Chondrocyte (in vitro differentiated cells): ENCODE measurements around the gene MYZAP. TPM values are rescaled to one million over a fixed set of nuclear protein-coding genes. Genes with fewer than 3 reads are reported as not detected.

Experiments
- DNase-seq: peaks from one replicate; pipeline ENCODE4 v3.0.0; 2021; ENCODE audit warnings: mixed read lengths, low spot score
- H3K27ac Mint-ChIP-seq: one replicate; pipeline ENCODE4 v1.8.0; 2021; ENCODE audit warnings: mild to moderate bottlenecking, moderate library complexity, mixed read lengths; ENCODE audit not compliant: unreplicated experiment
- H3K27me3 Mint-ChIP-seq: 2 replicates; pipeline ENCODE4 v1.8.0; 2021; ENCODE audit warnings: low read depth, mixed read lengths
- H3K36me3 Mint-ChIP-seq: 2 replicates; pipeline ENCODE4 v1.8.0; 2021; ENCODE audit warnings: low read depth, mixed read lengths
- H3K4me1 Mint-ChIP-seq: 2 replicates; pipeline ENCODE4 v1.8.0; 2021; ENCODE audit warnings: low read depth, mild to moderate bottlenecking, mixed read lengths
- H3K4me3 Mint-ChIP-seq: one replicate; pipeline ENCODE4 v1.8.0; 2021; ENCODE audit warnings: mild to moderate bottlenecking, moderate library complexity, mixed read lengths; ENCODE audit not compliant: unreplicated experiment
- H3K9me3 Mint-ChIP-seq: 2 replicates; pipeline ENCODE4 v1.8.0; 2021; ENCODE audit warnings: low read depth, mixed read lengths
- CTCF ChIP-seq: fragments of 200-600 bp; sonication (generic); IDR thresholded peaks from 2 replicates; pipeline ENCODE4 v1.5.0; 2021; ENCODE audit warnings: antibody characterized with exemption, mild to moderate bottlenecking, moderate library complexity
- long read RNA-seq: library from polyadenylated mRNA; stranded (forward); transcript quantifications from one replicate; pipeline ENCODE4 v2.0.0, GENCODE V29; 2021
- total RNA-seq: library from RNA; stranded (reverse); gene quantifications from 3 replicates; pipeline ENCODE4 v1.2.1, GENCODE V29; 2021

Gene MYZAP
- total RNA-seq: 0.17 to 1.9 TPM in 2 of 3 replicates, not detected in the other
- long read RNA-seq: 0 reads

GRCh38 chr15:57591822-57592367 lies at the start of gene MYZAP:
Gene MYZAP (plus strand): TSS chr15:57591904. CDS start chr15:57592035, 131 bp downstream.
- Mint-ChIP-seq H3K36me3 (no peaks in the 10 kb centered on the region), H3K27ac (no peak within 1 kb of the TSS), H3K27me3 (no peaks in the 10 kb centered on the region), H3K4me3 (peak within 1 kb of the TSS; percentile 58), H3K9me3 (no peaks in the 10 kb centered on the region), H3K4me1 (peaks cover 31% of the 10 kb centered on the region)
- no peak for DNase-seq
- no peak for TF ChIP-seq CTCF

GRCh38 chr15:57542505-57542817 lies 49.2 kb upstream of the MYZAP start:
- no peaks in the 10 kb centered on the region for H3K27me3 Mint-ChIP-seq
- no peaks in the 10 kb centered on the region for H3K36me3 Mint-ChIP-seq
- no peak overlapping the region for H3K4me3 Mint-ChIP-seq
- no peak overlapping the region for H3K27ac Mint-ChIP-seq
- no peak for DNase-seq
- no peaks in the 10 kb centered on the region for H3K9me3 Mint-ChIP-seq
- H3K4me1 Mint-ChIP-seq: peaks cover 5% of the 10 kb centered on the region
- TF ChIP-seq CTCF: peak; percentile 14

GRCh38 chr15:57544848-57545480 lies 46.7 kb upstream of the MYZAP start:
- no peak overlapping the region for H3K27ac Mint-ChIP-seq
- no peak for TF ChIP-seq CTCF
- no peak for DNase-seq
- H3K36me3 Mint-ChIP-seq: no peaks in the 10 kb centered on the region
- H3K4me1 Mint-ChIP-seq: peaks cover 12% of the 10 kb centered on the region
- no peaks in the 10 kb centered on the region for H3K9me3 Mint-ChIP-seq
- H3K27me3 Mint-ChIP-seq: no peaks in the 10 kb centered on the region
- no peak overlapping the region for H3K4me3 Mint-ChIP-seq

- no peak overlapping the region for H3K27ac Mint-ChIP-seq
- DNase-seq: no peak
- peaks cover 20% of the 10 kb centered on the region for H3K4me1 Mint-ChIP-seq
- peak; percentile 20 for TF ChIP-seq CTCF
- no peaks in the 10 kb centered on the region for H3K36me3 Mint-ChIP-seq
- no peak overlapping the region for H3K4me3 Mint-ChIP-seq
- H3K27me3 Mint-ChIP-seq: no peaks in the 10 kb centered on the region
- H3K9me3 Mint-ChIP-seq: no peaks in the 10 kb centered on the region
These were observed 45.7 kb upstream of the MYZAP start for GRCh38 chr15:57545995-57546394.

- H3K27ac Mint-ChIP-seq: no peak overlapping the region
- DNase-seq: no peak
- no peak overlapping the region for H3K4me3 Mint-ChIP-seq
- no peak for TF ChIP-seq CTCF
- H3K4me1 Mint-ChIP-seq: peaks cover 34% of the 10 kb centered on the region
- H3K9me3 Mint-ChIP-seq: no peaks in the 10 kb centered on the region
- H3K36me3 Mint-ChIP-seq: no peaks in the 10 kb centered on the region
- no peaks in the 10 kb centered on the region for H3K27me3 Mint-ChIP-seq
These were observed 44.4 kb upstream of the MYZAP start for GRCh38 chr15:57547243-57547755.
